ENCODE data around the gene TOE1.
A peak's percentile ranks its signal among the peaks of the same experiment; 100 is the strongest.

TOE1 gene

GRCh38 chr1:45326627-45327623 lies 13.0 kb upstream of the TOE1 start, which contains the start of gene HPDL:
TSS of gene HPDL (plus strand) at chr1:45326895. CDS start at chr1:45327149, 254 bp downstream.
- peak in 2 of 4 experiments; percentile 35 to 51 for DNase-seq

GRCh38 chr1:45327644-45328515 lies 12.1 kb upstream of the TOE1 start:
- no peak for DNase-seq

- no peak for DNase-seq
These were observed 11.3 kb upstream of the TOE1 start for GRCh38 chr1:45328680-45329079.

GRCh38 chr1:45329445-45329844 lies 10.5 kb upstream of the TOE1 start:
- DNase-seq: no peak

GRCh38 chr1:45331436-45332345 lies 8.3 kb upstream of the TOE1 start:
- no peak for DNase-seq

GRCh38 chr1:45332346-45332720 lies 7.6 kb upstream of the TOE1 start:
- DNase-seq: no peak

GRCh38 chr1:45334308-45335245 lies 5.4 kb upstream of the TOE1 start:
- DNase-seq: no peak

- no peak for DNase-seq
These were observed 4.1 kb upstream of the TOE1 start for GRCh38 chr1:45335855-45336324.

- no peak for DNase-seq
These were observed 2.2 kb upstream of the TOE1 start for GRCh38 chr1:45337630-45338325.

GRCh38 chr1:45340816-45341466 lies 971 bp downstream of the TOE1 start:
- DNase-seq: no peak

GRCh38 chr1:45344499-45344898 lies 4.5 kb downstream of the TOE1 start:
- no peak for DNase-seq

- no peak for DNase-seq
These were observed 5.0 kb downstream of the TOE1 start for GRCh38 chr1:45345014-45345413.

- no peak for DNase-seq
These were observed 6.5 kb downstream of the TOE1 start for GRCh38 chr1:45346473-45346872.

- DNase-seq: no peak
These were observed 8.1 kb downstream of the TOE1 start for GRCh38 chr1:45348020-45348419.

GRCh38 chr1:45348609-45348965 lies 8.6 kb downstream of the TOE1 start:
- DNase-seq: no peak

GRCh38 chr1:45348966-45349677 lies 9.2 kb downstream of the TOE1 start:
- no peak for DNase-seq

- DNase-seq: no peak
These were observed 11.5 kb downstream of the TOE1 start for GRCh38 chr1:45351508-45351907.

- DNase-seq: no peak
These were observed 13.7 kb downstream of the TOE1 start for GRCh38 chr1:45353685-45354084.

- DNase-seq: no peak
These were observed 14.9 kb downstream of the TOE1 start for GRCh38 chr1:45354838-45355237.
